ENCODE results near the gene DUSP5.
"Not testable (repeated sequence)": the region's sequence is repeated elsewhere in the genome, so short reads cannot be mapped to it uniquely, and the experiment has no call there.

Gene DUSP5

GRCh38 chr10:110497438-110498086 lies at the start of gene DUSP5:
Gene DUSP5 (plus strand): TSS chr10:110497907. CDS start chr10:110498122, 215 bp downstream.
- peak; percentile 97 for DNase-seq

GRCh38 chr10:110448682-110449418 lies 48.9 kb upstream of the DUSP5 start:
- peak; percentile 76 for DNase-seq

- peak; percentile 26 for DNase-seq
Measured at GRCh38 chr10:110455446-110455845, 42.3 kb upstream of the DUSP5 start.

- DNase-seq: no peak
Measured at GRCh38 chr10:110456046-110456445, 41.7 kb upstream of the DUSP5 start.

- no peak for DNase-seq
Measured at GRCh38 chr10:110456523-110457091, 41.1 kb upstream of the DUSP5 start.

GRCh38 chr10:110457851-110458250 lies 39.9 kb upstream of the DUSP5 start:
- no peak for DNase-seq

- DNase-seq: peak; percentile 22
Measured at GRCh38 chr10:110458266-110458920, 39.3 kb upstream of the DUSP5 start.

- DNase-seq: no peak
Measured at GRCh38 chr10:110459600-110459999, 38.1 kb upstream of the DUSP5 start.

- DNase-seq: peak; percentile 69
Measured at GRCh38 chr10:110460111-110460809, 37.4 kb upstream of the DUSP5 start.

- DNase-seq: no peak
Measured at GRCh38 chr10:110461088-110461487, 36.6 kb upstream of the DUSP5 start.

GRCh38 chr10:110461530-110461929 lies 36.2 kb upstream of the DUSP5 start:
- no peak for DNase-seq

- no peak for DNase-seq
Measured at GRCh38 chr10:110462166-110463095, 35.3 kb upstream of the DUSP5 start.

GRCh38 chr10:110468258-110468657 lies 29.4 kb upstream of the DUSP5 start:
- not testable (repeated sequence) for DNase-seq

GRCh38 chr10:110470541-110470940 lies 27.2 kb upstream of the DUSP5 start:
- not testable (repeated sequence) for DNase-seq

- no peak for DNase-seq
Measured at GRCh38 chr10:110471566-110472139, 26.1 kb upstream of the DUSP5 start.

GRCh38 chr10:110474017-110474416 lies 23.7 kb upstream of the DUSP5 start:
- no peak for DNase-seq

- no peak for DNase-seq
Measured at GRCh38 chr10:110474826-110475225, 22.9 kb upstream of the DUSP5 start.

GRCh38 chr10:110475722-110476515 lies 21.8 kb upstream of the DUSP5 start:
- DNase-seq: no peak

GRCh38 chr10:110479710-110480109 lies 18.0 kb upstream of the DUSP5 start:
- DNase-seq: no peak

GRCh38 chr10:110480387-110480786 lies 17.3 kb upstream of the DUSP5 start:
- DNase-seq: no peak

- no peak for DNase-seq
Measured at GRCh38 chr10:110481919-110482318, 15.8 kb upstream of the DUSP5 start.

Data from hematopoietic multipotent progenitor cell treated with erythropoietin and hydrocortisone succinate and interleukin-3 and kit ligand, for 4 days (in vitro differentiated cells).